Tibial nerve (tissue), 4 donors: ENCODE data around the gene ZBTB7C. TPM values are rescaled to one million over a fixed set of nuclear protein-coding genes. Genes with fewer than 3 reads are reported as not detected.

Experiments used
- DNase-seq, 2 donors: peaks; one replicate each; pipeline ENCODE4 v3.0.0-alpha.2; 2019; ENCODE audit warnings: low spot score in 2 of 2
- H3K27ac ChIP-seq, 4 donors: fragments of 200-600 bp; sonication (generic) in 3 of 4; one replicate each; pipeline ENCODE4 v1.5.1; 2017 to 2019; ENCODE audit warnings: mild to moderate bottlenecking in 1 of 4
- H3K27me3 ChIP-seq, 2 donors: fragments of 200-600 bp; sonication (generic) in 1 of 2; one replicate each; pipeline versions ENCODE4 v1.5.1 to v1.6.0; 2017 to 2019
- H3K36me3 ChIP-seq, 3 donors: fragments of 200-600 bp; sonication (generic); one replicate each; pipeline ENCODE4 v1.5.1; 2018 to 2019
- H3K4me1 ChIP-seq, 4 donors: fragments of 200-600 bp; sonication (generic) in 3 of 4; one replicate each; pipeline ENCODE4 v1.5.1; 2017 to 2019
- H3K4me3 ChIP-seq, 4 donors: fragments of 200-600 bp; sonication (generic) in 3 of 4; one replicate each; pipeline ENCODE4 v1.5.1; 2017 to 2019; ENCODE audit warnings: mild to moderate bottlenecking in 1 of 4, moderate library complexity in 1 of 4
- H3K9me3 ChIP-seq, 4 donors: fragments of 200-600 bp; sonication (generic) in 3 of 4; one replicate each; pipeline ENCODE4 v1.5.1; 2017 to 2019
- EP300 ChIP-seq, 2 donors: sonication (generic); formaldehyde crosslinking; IDR thresholded peaks; one replicate each; pipeline ENCODE4 v1.6.1; 2017; ENCODE audit warnings: antibody characterized with exemption in 2 of 2, mild to moderate bottlenecking in 1 of 2
- POLR2A ChIP-seq, 2 donors: fragments of 450-650 bp; IDR thresholded peaks; one replicate each; pipeline ENCODE4 v1.6.1; 2017; ENCODE audit warnings: antibody characterized with exemption in 2 of 2, mild to moderate bottlenecking in 2 of 2, moderate library complexity in 2 of 2
- WGBS, 2 donors: methylation state at CpG; one replicate each; pipeline ENCODE4 v1.1.5; 2018; 5-methylcytosine and 5-hydroxymethylcytosine counted together
- total RNA-seq, 4 donors: library from RNA; depleted of rRNA; stranded (reverse); fragments of >200 nt; gene quantifications; one replicate each; pipeline ENCODE4 v1.1.0, GENCODE V29; 2016
- TF ChIP-seq, protein P1 (sequence below), 5 experiments: fragments of 200-600 bp in 3 of 5; fragments of 450-650 bp in 2 of 5; sonication (generic) in 3 of 5; IDR thresholded peaks; one replicate each; pipeline ENCODE4 v1.5.1; 2016 to 2019; ENCODE audit warnings: antibody characterized with exemption in 5 of 5, mild to moderate bottlenecking in 3 of 5, moderate library complexity in 2 of 5

ZBTB7C gene
- total RNA-seq, 4 donors from 2014 or later = 24.6 to 95.0 (median 75.3) TPM

- no peak overlapping the region for H3K4me3 ChIP-seq
- H3K36me3 ChIP-seq = no peaks in the 10 kb centered on the region
- 51 to 61% methylated on average over 5 of the region's 5 CpGs for WGBS, 2 donors
- peaks cover 0 to 29% (median 0%) of the 10 kb centered on the region in 4 donors for H3K4me1 ChIP-seq
- TF ChIP-seq, protein P1, sequence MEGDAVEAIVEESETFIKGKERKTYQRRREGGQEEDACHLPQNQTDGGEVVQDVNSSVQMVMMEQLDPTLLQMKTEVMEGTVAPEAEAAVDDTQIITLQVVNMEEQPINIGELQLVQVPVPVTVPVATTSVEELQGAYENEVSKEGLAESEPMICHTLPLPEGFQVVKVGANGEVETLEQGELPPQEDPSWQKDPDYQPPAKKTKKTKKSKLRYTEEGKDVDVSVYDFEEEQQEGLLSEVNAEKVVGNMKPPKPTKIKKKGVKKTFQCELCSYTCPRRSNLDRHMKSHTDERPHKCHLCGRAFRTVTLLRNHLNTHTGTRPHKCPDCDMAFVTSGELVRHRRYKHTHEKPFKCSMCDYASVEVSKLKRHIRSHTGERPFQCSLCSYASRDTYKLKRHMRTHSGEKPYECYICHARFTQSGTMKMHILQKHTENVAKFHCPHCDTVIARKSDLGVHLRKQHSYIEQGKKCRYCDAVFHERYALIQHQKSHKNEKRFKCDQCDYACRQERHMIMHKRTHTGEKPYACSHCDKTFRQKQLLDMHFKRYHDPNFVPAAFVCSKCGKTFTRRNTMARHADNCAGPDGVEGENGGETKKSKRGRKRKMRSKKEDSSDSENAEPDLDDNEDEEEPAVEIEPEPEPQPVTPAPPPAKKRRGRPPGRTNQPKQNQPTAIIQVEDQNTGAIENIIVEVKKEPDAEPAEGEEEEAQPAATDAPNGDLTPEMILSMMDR (IDR thresholded peaks at IDR 0.05) = no peak
- TF ChIP-seq POLR2A (IDR thresholded peaks at IDR 0.05) (no peak), EP300 (IDR thresholded peaks at IDR 0.05) (no peak)
- peaks cover 0 to 7% of the 10 kb centered on the region in 2 donors for H3K27me3 ChIP-seq
- no peak overlapping the region for H3K27ac ChIP-seq
- DNase-seq = no peak
- no peaks in the 10 kb centered on the region for H3K9me3 ChIP-seq
These were observed 387.8 kb downstream of the ZBTB7C start for GRCh38 chr18:48021273-48021914.

DNA sequence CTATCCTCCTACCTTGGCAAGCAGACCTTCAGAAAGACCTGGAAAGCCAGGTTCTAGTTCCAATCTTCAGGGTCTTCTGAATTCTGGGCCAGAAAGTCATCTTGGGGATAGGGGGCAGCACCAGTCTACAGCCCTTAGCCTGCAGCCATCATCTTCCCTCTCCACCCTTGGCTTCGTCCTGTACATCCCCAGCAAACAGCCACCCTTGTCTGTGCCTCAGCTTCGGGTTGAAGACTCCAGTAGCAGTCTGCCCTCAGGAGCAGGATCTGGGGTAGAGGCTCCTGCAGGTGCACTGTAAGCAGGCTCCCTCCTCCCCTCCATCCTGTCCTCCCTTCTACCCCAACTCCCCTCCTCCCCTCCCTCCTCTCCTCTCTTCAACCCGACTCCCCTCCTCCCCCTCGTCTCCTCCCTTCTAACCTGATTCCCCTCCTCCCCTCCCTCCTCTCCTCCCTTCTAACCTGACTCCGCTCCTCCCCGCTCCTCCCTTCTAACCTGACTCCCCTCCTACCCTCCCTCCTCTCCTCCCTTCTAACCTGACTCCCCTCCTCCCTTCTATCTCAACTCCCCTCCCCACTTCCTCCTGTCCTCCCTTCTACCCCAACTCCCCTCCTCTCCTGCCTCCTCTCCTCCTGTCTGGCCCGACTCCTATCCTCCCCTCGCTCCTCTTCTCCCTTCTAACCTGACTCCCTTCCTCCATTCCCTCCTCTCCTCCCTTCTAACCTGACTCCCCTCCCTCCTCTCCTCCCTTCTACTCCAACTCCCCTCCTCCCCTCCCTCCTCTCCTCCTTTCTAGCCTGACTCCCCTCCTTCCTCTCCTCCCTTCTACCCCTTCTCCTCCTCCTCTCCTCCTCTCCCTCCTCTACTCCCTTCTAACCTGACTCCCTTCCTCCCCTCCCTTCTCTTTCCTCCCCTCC lies 388.6 kb downstream of the ZBTB7C start:
- Histone ChIP-seq H3K36me3 (no peaks in the 10 kb centered on the region), H3K9me3 (no peaks in the 10 kb centered on the region), H3K27me3 (peaks cover 0 to 7% of the 10 kb centered on the region in 2 donors), H3K27ac (no peak overlapping the region), H3K4me3 (no peak overlapping the region), H3K4me1 (peaks cover 0 to 27% (median 0%) of the 10 kb centered on the region in 4 donors)
- TF ChIP-seq POLR2A (IDR thresholded peaks at IDR 0.05) (no peak), EP300 (IDR thresholded peaks at IDR 0.05) (no peak)
- TF ChIP-seq, protein P1 (IDR thresholded peaks at IDR 0.05) = no peak
- 55 to 60% methylated on average over 8 of the region's 8 CpGs for WGBS, 2 donors
- no peak for DNase-seq

GRCh38 chr18:48019557-48020325 lies 389.4 kb downstream of the ZBTB7C start:
- Histone ChIP-seq H3K4me3 (no peak overlapping the region), H3K36me3 (no peaks in the 10 kb centered on the region), H3K27ac (no peak overlapping the region), H3K27me3 (peaks cover 0 to 7% of the 10 kb centered on the region in 2 donors), H3K4me1 (peaks cover 0 to 24% (median 0%) of the 10 kb centered on the region in 4 donors), H3K9me3 (no peaks in the 10 kb centered on the region)
- no peak for TF ChIP-seq POLR2A (IDR thresholded peaks at IDR 0.05)
- DNase-seq = no peak
- 74 to 75% methylated on average over 6 of the region's 6 CpGs for WGBS, 2 donors

DNA sequence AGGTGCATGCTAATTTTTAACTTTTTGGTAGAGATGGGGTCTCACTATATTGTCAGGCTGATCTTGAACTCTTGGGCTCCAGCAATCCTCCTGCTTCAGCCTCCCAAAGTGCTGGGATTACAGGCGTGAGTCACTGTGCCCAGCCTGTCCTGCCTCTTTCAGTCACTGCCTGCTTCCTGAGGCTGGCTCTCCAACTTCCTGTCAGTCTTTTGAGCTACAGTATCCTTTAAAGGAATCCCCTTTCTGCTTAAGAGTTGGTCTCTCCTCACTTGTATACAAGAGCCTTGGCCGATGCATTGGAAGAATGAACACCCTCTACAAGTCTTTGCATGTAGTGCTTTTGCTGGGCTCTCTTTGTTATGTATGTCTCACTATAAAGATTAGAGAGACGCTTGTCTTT lies 390.3 kb downstream of the ZBTB7C start:
- DNase-seq = no peak
- peaks cover 0 to 19% (median 0%) of the 10 kb centered on the region in 4 donors for H3K4me1 ChIP-seq
- no peak overlapping the region for H3K4me3 ChIP-seq
- TF ChIP-seq EP300 (IDR thresholded peaks at IDR 0.05) (no peak), POLR2A (IDR thresholded peaks at IDR 0.05) (no peak)
- TF ChIP-seq, protein P1 (IDR thresholded peaks at IDR 0.05) = no peak
- H3K27me3 ChIP-seq = peaks cover 0 to 7% of the 10 kb centered on the region in 2 donors
- H3K27ac ChIP-seq = no peak overlapping the region
- 68 to 79% methylated on average over 3 of the region's 3 CpGs for WGBS, 2 donors
- H3K9me3 ChIP-seq = no peaks in the 10 kb centered on the region
- H3K36me3 ChIP-seq = no peaks in the 10 kb centered on the region

DNA sequence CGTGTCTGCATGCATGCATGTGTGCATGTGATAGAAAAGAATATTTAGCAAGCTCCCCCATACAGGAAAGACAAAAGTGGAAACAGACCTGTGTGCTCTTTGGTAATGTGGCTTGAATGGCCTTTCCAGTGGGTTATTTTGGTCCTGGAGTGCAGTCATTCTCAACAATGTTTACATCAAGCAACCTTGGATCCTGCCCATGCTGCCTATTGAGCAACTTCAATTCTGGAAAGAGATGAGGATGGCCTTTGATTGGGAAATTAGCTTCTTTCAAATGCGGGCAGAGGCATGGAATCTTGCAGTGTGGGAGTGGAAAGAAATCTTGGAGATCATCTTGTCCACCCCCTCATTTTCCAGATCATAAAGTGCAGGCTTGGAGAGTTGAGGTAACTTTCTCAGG lies 391.5 kb downstream of the ZBTB7C start:
- no peak overlapping the region for H3K27ac ChIP-seq
- TF ChIP-seq, protein P1 (IDR thresholded peaks at IDR 0.05) = no peak
- TF ChIP-seq EP300 (IDR thresholded peaks at IDR 0.05) = no peak
- 72 to 81% methylated on average over 2 of the region's 2 CpGs for WGBS, 2 donors
- no peaks in the 10 kb centered on the region for H3K9me3 ChIP-seq
- peaks cover 0 to 7% of the 10 kb centered on the region in 2 donors for H3K27me3 ChIP-seq
- H3K4me3 ChIP-seq = no peak overlapping the region
- no peaks in the 10 kb centered on the region for H3K36me3 ChIP-seq
- no peak for DNase-seq
- H3K4me1 ChIP-seq = peaks cover 0 to 7% (median 0%) of the 10 kb centered on the region in 4 donors
